ENCODE measurements around the gene NOC2L. TPM values are rescaled to one million over a fixed set of nuclear protein-coding genes. Genes with fewer than 3 reads are reported as not detected.

The NOC2L gene
- total RNA-seq, 1 donor = 76.9 TPM

GRCh38 chr1:928825-929661 is 30.0 kb downstream of the NOC2L start:
- TF ChIP-seq CTCF (IDR thresholded peaks at IDR 0.05; ENCODE audit: insufficient read depth, low read depth, low read length) = no peak
- no peak for DNase-seq (ENCODE audit: low read depth)
- H3K4me3 ChIP-seq (ENCODE audit: low read depth, low read length) = no peak overlapping the region

GRCh38 chr1:927748-928147 is 31.3 kb downstream of the NOC2L start:
- TF ChIP-seq CTCF (IDR thresholded peaks at IDR 0.05; ENCODE audit: insufficient read depth, low read depth, low read length) = no peak
- no peak overlapping the region for H3K4me3 ChIP-seq (ENCODE audit: low read depth, low read length)
- no peak for DNase-seq (ENCODE audit: low read depth)

- DNase-seq (ENCODE audit: low read depth) = no peak
- H3K4me3 ChIP-seq (ENCODE audit: low read depth, low read length) = no peak overlapping the region
- TF ChIP-seq CTCF (IDR thresholded peaks at IDR 0.05; ENCODE audit: insufficient read depth, low read depth, low read length) = no peak
Measured at GRCh38 chr1:927234-927633, 31.8 kb downstream of the NOC2L start.

- TF ChIP-seq CTCF (IDR thresholded peaks at IDR 0.05; ENCODE audit: insufficient read depth, low read depth, low read length) = peak; percentile 13
- peak; percentile 45 for DNase-seq (ENCODE audit: low read depth)
- peak overlapping the region; percentile 29 for H3K4me3 ChIP-seq (ENCODE audit: low read depth, low read length)
Measured at GRCh38 chr1:925561-926421, 33.3 kb downstream of the NOC2L start.

GRCh38 chr1:924656-925560 is 34.1 kb downstream of the NOC2L start:
- no peak for DNase-seq (ENCODE audit: low read depth)
- peak overlapping the region; percentile 52 for H3K4me3 ChIP-seq (ENCODE audit: low read depth, low read length)
- no peak for TF ChIP-seq CTCF (IDR thresholded peaks at IDR 0.05; ENCODE audit: insufficient read depth, low read depth, low read length)

GRCh38 chr1:923991-924655 is 34.9 kb downstream of the NOC2L start:
- H3K4me3 ChIP-seq (ENCODE audit: low read depth, low read length) = peak overlapping the region; percentile 52
- DNase-seq (ENCODE audit: low read depth) = no peak

More at GRCh38 chr1:923991-924655, 34.9 kb downstream of the NOC2L start:
- TF ChIP-seq CTCF (IDR thresholded peaks at IDR 0.05; ENCODE audit: insufficient read depth, low read depth, low read length) = no peak

Measured in fibroblast of villous mesenchyme (primary cell).